ENCODE measurements around the gene SLC25A28.

Gene SLC25A28

DNA sequence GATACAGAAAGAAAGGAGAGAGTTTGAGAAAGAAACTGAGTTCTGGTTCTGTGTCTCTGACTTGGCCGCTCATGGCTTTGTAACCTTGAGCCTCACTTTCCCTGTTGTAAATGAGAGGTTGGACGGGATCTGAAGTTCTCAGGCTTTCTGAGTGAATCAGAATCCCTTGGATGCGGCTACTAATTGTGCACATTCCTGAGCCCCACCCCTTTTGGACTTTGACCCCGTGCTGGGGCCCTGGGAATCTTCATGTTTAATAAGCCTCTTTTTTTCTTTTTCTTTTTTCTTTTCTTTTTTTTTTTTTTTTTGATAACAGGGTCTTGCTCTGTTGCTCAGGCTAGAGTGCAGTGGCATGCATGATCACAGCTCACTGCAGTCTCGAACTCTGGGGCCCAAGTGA lies 26.9 kb downstream of the SLC25A28 start:
- no peak for DNase-seq (ENCODE audit: low read depth in 3 of 3, low spot score in 1 of 3)

DNA sequence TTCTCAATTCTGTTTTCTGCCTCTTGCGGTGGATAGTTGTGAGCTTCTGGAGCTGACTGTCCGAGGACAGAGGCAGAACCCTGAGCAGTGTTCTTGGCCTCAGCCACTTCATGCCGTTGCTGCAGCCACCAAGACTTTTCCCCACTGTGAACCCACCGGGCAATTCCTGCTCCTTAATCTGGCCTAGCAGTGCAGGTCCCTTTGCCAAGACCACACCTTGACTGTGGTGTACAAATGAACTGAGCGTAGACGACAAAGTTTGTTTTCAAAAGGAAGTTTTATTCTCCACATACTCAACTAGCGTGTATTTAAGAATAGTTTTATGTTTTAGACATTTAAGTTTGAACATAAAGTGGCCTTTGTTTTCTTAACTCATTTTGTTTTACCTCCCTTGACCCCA lies 29.4 kb downstream of the SLC25A28 start:
- no peak for DNase-seq (ENCODE audit: low read depth in 3 of 3, low spot score in 1 of 3)

DNA sequence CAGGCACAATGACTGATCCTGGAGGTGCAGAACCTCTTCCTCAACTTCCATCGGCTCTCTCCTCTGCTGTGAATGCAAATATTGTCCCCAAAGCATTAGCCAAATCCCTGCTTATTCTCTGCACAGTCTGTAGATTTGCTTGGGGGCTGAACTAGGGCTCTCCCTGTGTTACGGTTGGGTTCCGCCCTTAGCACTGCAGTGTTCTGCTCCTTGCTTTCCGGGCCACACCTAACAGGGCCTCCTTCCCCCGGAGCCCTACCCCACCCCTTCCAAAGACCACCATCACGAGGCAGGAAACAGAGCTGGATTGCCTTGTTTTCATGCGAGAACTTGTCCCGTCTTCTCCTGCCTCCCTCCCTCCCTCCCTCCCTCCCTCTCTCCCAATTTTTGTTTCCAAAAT lies 36.6 kb downstream of the SLC25A28 start:
- no peak for DNase-seq (ENCODE audit: low read depth in 3 of 3, low spot score in 1 of 3)

DNA sequence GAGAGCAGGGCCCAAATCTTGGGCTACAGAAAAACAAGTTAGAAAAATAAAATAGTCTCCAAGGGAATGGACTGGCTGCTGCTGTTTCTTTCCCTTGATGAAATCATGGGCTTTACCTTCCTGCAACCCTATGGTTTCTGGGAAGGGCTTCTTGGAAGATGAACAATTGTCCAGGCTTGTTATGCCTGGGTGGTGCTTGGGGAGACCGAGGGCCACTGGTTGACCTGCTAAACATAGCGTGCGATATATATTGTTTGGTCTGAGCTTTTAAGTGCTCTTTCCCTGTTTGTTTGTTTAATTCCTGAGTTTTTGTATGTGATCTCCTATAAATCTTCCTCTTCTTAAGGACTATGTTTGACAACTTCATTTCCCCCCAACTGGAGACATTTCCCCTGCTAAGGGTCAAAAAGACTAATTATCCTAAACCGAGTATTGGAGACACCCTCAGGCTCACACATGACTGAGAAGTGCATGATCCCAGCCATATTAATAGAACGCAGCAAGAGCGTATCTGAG lies 37.9 kb downstream of the SLC25A28 start:
- no peak for DNase-seq (ENCODE audit: low read depth in 3 of 3, low spot score in 1 of 3)

DNA sequence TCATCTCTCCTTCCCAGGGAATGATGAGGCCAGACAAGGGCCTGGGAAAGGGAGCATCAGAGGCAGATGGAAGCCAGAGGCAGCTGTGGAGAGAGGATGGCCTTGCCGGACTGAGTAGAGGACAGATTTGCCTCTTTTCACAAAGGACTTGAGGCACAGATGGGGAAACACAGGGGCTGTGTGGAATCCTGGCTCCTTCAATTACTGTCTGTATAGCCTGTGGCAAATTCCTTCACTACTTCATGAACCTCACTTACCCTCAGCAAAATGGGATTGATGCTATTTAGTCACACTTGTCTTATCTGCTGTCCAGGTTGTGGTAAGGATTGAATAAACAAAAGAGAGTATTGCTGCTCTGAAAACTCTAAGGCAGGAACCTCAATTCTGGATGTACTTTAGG lies 40.3 kb downstream of the SLC25A28 start:
- DNase-seq (ENCODE audit: low read depth in 3 of 3, low spot score in 1 of 3): no peak

DNA sequence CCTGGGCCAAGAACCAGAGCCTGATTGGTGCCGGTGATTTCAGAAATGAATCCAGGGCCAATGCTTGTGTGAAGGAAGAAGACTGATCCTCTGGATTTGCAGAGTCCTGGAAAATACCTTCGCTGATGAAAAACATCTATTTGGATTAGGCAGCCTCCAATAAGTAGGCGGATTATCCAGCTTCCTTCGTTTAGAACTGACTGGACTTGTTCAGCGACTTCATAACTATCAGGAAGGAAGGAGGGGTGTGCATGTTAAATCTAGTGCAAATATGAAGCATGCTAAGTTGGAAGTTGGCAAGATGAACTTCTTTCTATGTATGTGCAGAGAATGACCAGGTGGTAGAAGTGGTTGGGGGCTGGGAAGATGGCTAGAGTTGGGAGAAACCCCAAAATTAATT lies 46.4 kb downstream of the SLC25A28 start:
- DNase-seq (ENCODE audit: low read depth in 3 of 3, low spot score in 1 of 3): no peak

DNA sequence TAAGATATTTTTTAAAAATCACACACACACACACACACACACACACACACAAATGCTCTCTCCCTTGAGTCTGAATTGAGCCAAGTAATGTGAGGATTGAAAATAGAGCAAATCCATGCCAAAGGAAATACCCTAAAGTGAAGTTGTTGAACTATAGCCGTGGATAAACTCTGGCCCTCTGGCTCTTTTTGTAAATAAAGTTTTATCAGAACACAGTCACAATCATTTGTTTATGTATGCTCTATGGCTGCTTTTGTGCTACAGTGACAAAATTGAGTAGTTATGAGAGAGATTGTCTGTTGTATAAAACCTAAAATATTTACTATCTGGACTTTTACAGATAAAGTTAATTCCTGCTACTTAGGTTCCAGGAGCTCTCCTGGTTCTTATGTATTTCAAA lies 48.4 kb downstream of the SLC25A28 start:
- DNase-seq (ENCODE audit: low read depth in 3 of 3, low spot score in 1 of 3): no peak

DNA sequence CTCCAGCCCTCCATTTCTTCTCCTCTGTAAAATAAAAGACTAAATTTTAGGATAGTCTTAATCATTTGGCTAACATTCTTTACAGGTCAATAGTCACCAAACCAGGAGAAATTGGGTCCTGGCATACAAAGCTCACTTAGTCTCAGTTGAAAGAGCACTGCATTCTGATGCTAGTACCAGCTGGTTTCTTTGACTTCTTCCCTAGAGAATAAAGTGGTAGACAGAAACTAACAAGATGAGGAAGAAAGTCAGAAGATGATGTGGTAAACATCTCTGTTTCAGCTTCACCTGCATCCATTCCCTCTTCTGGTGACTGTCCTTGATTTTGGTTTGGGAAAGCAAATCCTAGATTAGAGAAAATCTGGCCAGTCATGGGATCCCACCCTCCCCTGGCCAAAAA lies 50.3 kb downstream of the SLC25A28 start:
- no peak for DNase-seq (ENCODE audit: low read depth in 3 of 3, low spot score in 1 of 3)

DNA sequence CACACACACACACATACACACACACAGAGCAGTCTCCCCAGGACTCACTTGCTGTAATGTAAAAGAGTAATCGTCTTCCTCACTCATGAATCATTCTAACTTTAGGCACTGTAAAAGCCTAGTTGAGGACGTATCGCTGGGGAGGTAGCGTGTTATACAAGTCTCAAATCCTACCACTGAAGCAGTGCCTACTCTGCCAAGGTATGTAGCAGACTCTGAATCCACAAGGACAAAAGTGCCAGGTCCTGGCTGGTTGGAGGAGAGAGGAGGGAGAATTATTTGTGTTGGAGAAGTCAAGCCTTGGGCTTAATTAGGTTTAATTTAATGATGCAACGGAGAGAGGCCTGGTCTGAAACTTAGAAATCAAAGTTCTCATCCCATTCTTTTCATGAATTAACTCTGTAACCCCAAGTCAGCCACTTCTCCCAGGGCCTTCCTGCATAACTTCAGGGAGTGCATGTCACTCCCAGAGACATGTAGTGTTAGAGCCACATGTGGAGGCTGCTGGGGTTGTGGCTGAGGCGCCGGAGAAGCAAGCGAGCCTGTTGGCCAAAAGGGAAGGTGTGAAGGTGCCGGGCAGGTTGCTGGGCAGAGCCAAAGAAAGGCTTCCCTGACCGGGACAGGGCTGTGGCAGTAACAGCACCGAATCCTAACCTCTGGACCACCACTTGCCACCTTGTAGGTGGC lies 50.8 kb downstream of the SLC25A28 start:
- DNase-seq (ENCODE audit: low read depth in 3 of 3, low spot score in 1 of 3): no peak

DNA sequence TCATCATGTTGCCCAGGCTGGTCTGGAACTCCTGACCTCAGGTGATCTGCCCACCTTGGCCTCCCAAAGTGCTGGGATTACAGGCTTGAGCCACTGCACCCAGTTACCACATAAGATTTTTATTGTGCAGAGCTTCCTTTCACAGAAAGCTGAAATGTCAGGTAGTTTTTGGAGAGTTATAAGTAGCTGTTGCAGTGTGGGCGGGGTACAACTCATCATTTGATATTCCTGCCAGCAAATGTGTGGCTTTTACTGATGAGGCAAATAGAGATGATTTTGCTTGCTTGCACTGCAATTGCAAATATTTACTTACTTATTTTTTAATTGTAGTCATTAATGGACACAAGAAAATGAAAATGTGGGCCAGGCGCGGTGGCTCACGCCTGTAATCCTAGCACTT lies 55.1 kb downstream of the SLC25A28 start:
- no peak for DNase-seq (ENCODE audit: low read depth in 3 of 3, low spot score in 1 of 3)

DNA sequence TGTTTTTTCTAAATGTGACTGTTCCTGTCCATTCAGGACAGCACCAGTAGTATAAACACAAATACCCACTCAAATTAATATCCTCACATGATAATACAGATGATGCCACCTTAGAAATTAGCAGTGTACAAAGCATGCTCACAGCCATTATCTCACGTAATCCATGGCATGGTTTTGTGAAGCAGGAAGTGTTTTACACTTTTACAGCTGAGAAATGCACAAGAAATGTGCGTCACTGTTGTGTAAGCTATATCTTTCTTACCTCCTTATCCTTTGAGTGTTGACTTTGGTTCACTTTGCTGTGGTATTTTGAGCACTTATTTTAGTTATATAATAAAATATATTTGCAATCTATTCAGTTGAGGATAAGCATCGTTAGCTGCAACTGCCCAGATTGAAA lies 55.9 kb downstream of the SLC25A28 start:
- DNase-seq (ENCODE audit: low read depth in 3 of 3, low spot score in 1 of 3): no peak

DNA sequence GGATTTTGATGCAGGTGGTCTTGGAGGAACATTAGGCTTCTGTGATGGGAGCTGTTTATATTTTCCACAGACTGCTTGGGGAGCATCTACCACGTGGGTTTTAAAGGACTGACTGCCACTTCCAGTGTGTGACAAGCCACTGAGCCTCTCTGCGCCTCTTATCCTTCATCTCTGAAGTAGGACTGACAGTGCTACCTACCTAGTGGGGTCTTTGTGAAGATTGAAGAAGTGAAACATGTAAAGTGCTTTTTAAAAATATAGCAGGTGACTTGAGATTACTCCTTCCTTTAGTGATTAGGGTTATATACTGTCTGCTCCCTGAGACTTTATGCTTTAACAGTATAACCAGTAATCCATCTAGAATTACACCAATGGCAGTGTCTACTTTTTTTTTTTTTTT lies 57.6 kb downstream of the SLC25A28 start:
- DNase-seq (ENCODE audit: low read depth in 3 of 3, low spot score in 1 of 3): no peak
